Measurements from ENCODE around the gene C1QB. TPM values are rescaled to one million over a fixed set of nuclear protein-coding genes. Genes with fewer than 3 reads are reported as not detected.
"Not testable (repeated sequence)": the region's sequence is repeated elsewhere in the genome, so short reads cannot be mapped to it uniquely, and the experiment has no call there.

The C1QB gene
- total RNA-seq, 1 donor from 2014 or later = 531 TPM

- no peak for DNase-seq (ENCODE audit: low spot score)
Measured at GRCh38 chr1:22662318-22662717, 9.3 kb downstream of the C1QB start.

GRCh38 chr1:22662986-22663408 lies 10.0 kb downstream of the C1QB start:
- DNase-seq (ENCODE audit: low spot score) = no peak

GRCh38 chr1:22665752-22666151 lies 12.7 kb downstream of the C1QB start:
- DNase-seq (ENCODE audit: low spot score) = no peak

- no peak for DNase-seq (ENCODE audit: low spot score)
Measured at GRCh38 chr1:22666412-22666811, 13.4 kb downstream of the C1QB start.

GRCh38 chr1:22668840-22669239 lies 15.8 kb downstream of the C1QB start:
- DNase-seq (ENCODE audit: low spot score) = not testable (repeated sequence)

GRCh38 chr1:22670352-22670975 lies 17.4 kb downstream of the C1QB start:
- DNase-seq (ENCODE audit: low spot score) = no peak

- no peak for DNase-seq (ENCODE audit: low spot score)
Measured at GRCh38 chr1:22671999-22672398, 19.0 kb downstream of the C1QB start.

GRCh38 chr1:22673486-22674409 lies 20.7 kb downstream of the C1QB start:
- DNase-seq (ENCODE audit: low spot score) = no peak

GRCh38 chr1:22674410-22674749 lies 21.3 kb downstream of the C1QB start:
- DNase-seq (ENCODE audit: low spot score) = no peak

GRCh38 chr1:22676151-22676550 lies 23.1 kb downstream of the C1QB start:
- DNase-seq (ENCODE audit: low spot score) = not testable (repeated sequence)

- DNase-seq (ENCODE audit: low spot score) = no peak
Measured at GRCh38 chr1:22676916-22677583, 24.0 kb downstream of the C1QB start.

- no peak for DNase-seq (ENCODE audit: low spot score)
Measured at GRCh38 chr1:22677931-22678896, 25.2 kb downstream of the C1QB start.

GRCh38 chr1:22680726-22681125 lies 27.7 kb downstream of the C1QB start:
- DNase-seq (ENCODE audit: low spot score) = no peak

GRCh38 chr1:22681556-22682276 lies 28.7 kb downstream of the C1QB start:
- no peak for DNase-seq (ENCODE audit: low spot score)

GRCh38 chr1:22683547-22683946 lies 30.5 kb downstream of the C1QB start:
- no peak for DNase-seq (ENCODE audit: low spot score)

GRCh38 chr1:22685591-22686059 lies 32.6 kb downstream of the C1QB start:
- DNase-seq (ENCODE audit: low spot score) = no peak

- DNase-seq (ENCODE audit: low spot score) = no peak
Measured at GRCh38 chr1:22687191-22687590, 34.2 kb downstream of the C1QB start.

GRCh38 chr1:22688466-22688865 lies 35.4 kb downstream of the C1QB start:
- DNase-seq (ENCODE audit: low spot score) = no peak

GRCh38 chr1:22689505-22689904 lies 36.5 kb downstream of the C1QB start:
- DNase-seq (ENCODE audit: low spot score) = no peak

Data from mesenteric fat pad (tissue), 1 donor.